ENCODE data around the gene ZC3H6. TPM values are rescaled to one million over a fixed set of nuclear protein-coding genes. Genes with fewer than 3 reads are reported as not detected.

The ZC3H6 gene
- total and polyA plus RNA-seq, 2 of the 13 experiments (the other 11 are each of a cell fraction or from before 2014, with no cell fraction given): 0.71 to 0.93 TPM

DNA sequence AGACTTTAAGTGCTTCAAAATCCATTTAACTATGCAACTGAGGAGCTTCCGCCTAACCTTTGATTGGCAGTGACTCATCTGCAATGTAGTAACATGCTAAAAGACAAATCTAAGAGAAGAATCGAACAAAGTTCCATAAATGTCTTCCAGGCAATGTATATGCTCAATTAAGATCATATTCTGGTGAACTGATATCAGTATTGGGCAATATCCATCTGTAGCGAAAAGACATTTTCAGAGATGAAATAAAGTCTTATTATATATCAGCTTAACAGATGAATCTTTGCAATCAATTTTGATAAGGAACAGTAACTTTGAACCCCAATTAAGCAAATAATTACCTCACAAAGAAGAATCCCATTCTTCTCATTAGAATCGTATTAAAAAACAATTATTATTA lies 32.2 kb upstream of the ZC3H6 start:
- CTCF ChIA-PET (ENCODE audit: low intra/inter-chr PET ratio, low total read pairs): no interaction called here
- no peaks in the 10 kb centered on the region for H3K9me3 ChIP-seq (ENCODE audit: low read length)
- H3K27me3 ChIP-seq (ENCODE audit: control insufficient read depth in 1 of 2, insufficient read depth in 2 of 2, low read length in 2 of 2): no peaks in the 10 kb centered on the region
- no TSS peak for BruUV-seq (replicated peaks)
- POLR2A ChIA-PET: no interaction called here
- ATAC-seq: no peak
- no peak for DNase-seq (ENCODE audit: low spot score)
- no peak overlapping the region for H3K27ac ChIP-seq (ENCODE audit: extremely low read length, insufficient read depth, low read length)
- 95% methylated on average over 4 of the region's 4 CpGs for WGBS (ENCODE audit: low lambda C conversion rate)
- no peak for FAIRE-seq
- intact Hi-C loops (cut with micrococcal nuclease; ENCODE audit: unreplicated experiment): no loop called here
- H3K4me2 ChIP-seq (ENCODE audit: low read depth, low read length): no peak overlapping the region
- H4K20me1 ChIP-seq (ENCODE audit: insufficient read depth, low read length): no peaks in the 10 kb centered on the region
- H3K9ac ChIP-seq (ENCODE audit: insufficient read depth, low read depth, low read length): no peak overlapping the region
- H3K4me1 ChIP-seq (ENCODE audit: insufficient read depth, low read length): peaks cover 8% of the 10 kb centered on the region; the same call in 1 of the 2 replicates
- no peak overlapping the region for H2AFZ ChIP-seq (ENCODE audit: low read length)
- peaks cover 7 to 28% of the 10 kb centered on the region in 2 experiments for H3K36me3 ChIP-seq (replicated peaks in 1 of 2; ENCODE audit: control insufficient read depth in 1 of 2, insufficient read depth in 2 of 2, low read length in 2 of 2)
- TF ChIP-seq NCOA5 (CRISPR knock-in tag; IDR thresholded peaks at IDR 0.05) (no peak), CEBPB (IDR thresholded peaks at IDR 0.05; ENCODE audit: borderline replicate concordance, low read depth, low read length) (peak; percentile 54)
- no peak overlapping the region for H3K4me3 ChIP-seq (replicated peaks in 1 of 3; ENCODE audit: insufficient read depth in 1 of 3, low read depth in 2 of 3, low read length in 3 of 3)
- in situ Hi-C loops (cut with HindIII; ENCODE audit: extremely low pct_ligation_motif_present, low pct_unique_long_range_greater_than_20kb): no loop called here
- no peaks in the 10 kb centered on the region for H3K79me2 ChIP-seq (ENCODE audit: insufficient read depth, low read length)

DNA sequence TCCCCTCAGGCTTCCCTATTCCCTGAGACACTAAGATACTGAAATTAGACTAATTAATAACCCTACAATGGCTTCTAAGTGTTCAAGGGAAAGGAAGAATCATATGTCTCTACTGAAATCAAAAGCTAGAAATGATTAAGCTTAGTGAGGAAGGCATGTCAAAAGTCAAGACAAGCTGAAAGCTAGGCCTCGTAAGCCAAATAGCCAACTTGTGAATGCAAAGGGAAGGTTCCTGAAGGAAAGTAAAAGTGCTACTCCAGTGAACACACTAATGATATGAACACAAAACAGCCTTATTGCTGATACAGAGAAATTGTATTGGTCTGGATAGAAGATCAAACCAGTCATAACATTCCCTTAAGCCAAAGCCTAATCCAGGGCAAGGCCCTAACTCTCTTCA lies 30.5 kb upstream of the ZC3H6 start:
- Histone ChIP-seq H3K27ac (ENCODE audit: extremely low read length, insufficient read depth, low read length) (no peak overlapping the region), H3K36me3 (replicated peaks in 1 of 2; ENCODE audit: control insufficient read depth in 1 of 2, insufficient read depth in 2 of 2, low read length in 2 of 2) (peaks cover 7 to 38% of the 10 kb centered on the region in 2 experiments), H3K9ac (ENCODE audit: insufficient read depth, low read depth, low read length) (no peak overlapping the region), H3K4me2 (ENCODE audit: low read depth, low read length) (no peak overlapping the region), H3K9me3 (ENCODE audit: low read length) (no peaks in the 10 kb centered on the region), H2AFZ (ENCODE audit: low read length) (no peak overlapping the region), H4K20me1 (ENCODE audit: insufficient read depth, low read length) (no peaks in the 10 kb centered on the region), H3K79me2 (ENCODE audit: insufficient read depth, low read length) (no peaks in the 10 kb centered on the region), H3K4me3 (replicated peaks in 1 of 3; ENCODE audit: insufficient read depth in 1 of 3, low read depth in 2 of 3, low read length in 3 of 3) (no peak overlapping the region), H3K4me1 (ENCODE audit: insufficient read depth, low read length) (peaks cover 8% of the 10 kb centered on the region; the same call in 1 of the 2 replicates), H3K27me3 (ENCODE audit: control insufficient read depth in 1 of 2, insufficient read depth in 2 of 2, low read length in 2 of 2) (no peaks in the 10 kb centered on the region)
- ATAC-seq (no peak), DNase-seq (ENCODE audit: low spot score) (no peak), FAIRE-seq (no peak)
- ChIA-PET POLR2A (interaction anchor here (1.6 kb wide), 1 partner anchor 10 kb away, joined by 4 read pairs; the partner anchor contains the start of gene ZC3H8), CTCF (ENCODE audit: low intra/inter-chr PET ratio, low total read pairs) (no interaction called here)
- no TSS peak for BruUV-seq (replicated peaks)
- in situ Hi-C loops (cut with HindIII; ENCODE audit: extremely low pct_ligation_motif_present, low pct_unique_long_range_greater_than_20kb) (no loop called here), intact Hi-C loops (cut with micrococcal nuclease; ENCODE audit: unreplicated experiment) (no loop called here)
- TF ChIP-seq SMAD9 (CRISPR knock-in tag; IDR thresholded peaks at IDR 0.05): no peak
- TF ChIP-seq TBX3 (IDR thresholded peaks at IDR 0.05; ENCODE audit: borderline replicate concordance): no peak
- TF ChIP-seq, protein P1, sequence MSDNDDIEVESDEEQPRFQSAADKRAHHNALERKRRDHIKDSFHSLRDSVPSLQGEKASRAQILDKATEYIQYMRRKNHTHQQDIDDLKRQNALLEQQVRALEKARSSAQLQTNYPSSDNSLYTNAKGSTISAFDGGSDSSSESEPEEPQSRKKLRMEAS (IDR thresholded peaks at IDR 0.05): no peak
- no peak for TF ChIP-seq POGZ (CRISPR knock-in tag; IDR thresholded peaks at IDR 0.05)
- TF ChIP-seq DNMT3B (CRISPR knock-in tag; conservative IDR thresholded peaks at IDR 0.05): no peak
- TF ChIP-seq KLF13 (CRISPR knock-in tag; IDR thresholded peaks at IDR 0.05): no peak
- no peak for TF ChIP-seq RFX3 (CRISPR knock-in tag; IDR thresholded peaks at IDR 0.05)
- TF ChIP-seq RORA (CRISPR knock-in tag; IDR thresholded peaks at IDR 0.05): no peak
- TF ChIP-seq ADNP (CRISPR knock-in tag; IDR thresholded peaks at IDR 0.05): no peak
- TF ChIP-seq NR2C2 (CRISPR knock-in tag; IDR thresholded peaks at IDR 0.05; ENCODE audit: borderline replicate concordance): no peak
- TF ChIP-seq MAFK (conservative IDR thresholded peaks at IDR 0.05 in 1 of 2, IDR thresholded peaks at IDR 0.05 in 1 of 2; ENCODE audit: low read length in 2 of 2): peak in 1 of 2 experiments; percentile 44; a peak in 2 of 4 replicates
- TF ChIP-seq ZNF33A (CRISPR knock-in tag; IDR thresholded peaks at IDR 0.05; ENCODE audit: borderline replicate concordance): no peak
- no peak for TF ChIP-seq NCOA2 (CRISPR knock-in tag; IDR thresholded peaks at IDR 0.05)
- TF ChIP-seq MAFF (IDR thresholded peaks at IDR 0.05; ENCODE audit: low read depth, low read length): 0 out of 2 replicates have a peak, but pooled peaks have one; percentile 5
- WGBS (ENCODE audit: low lambda C conversion rate): 98% methylated on average over 1 of the region's 1 CpG
